Left ventricle myocardium inferior (tissue), 1 donor: ENCODE data around the gene DTNB. TPM values are rescaled to one million over a fixed set of nuclear protein-coding genes. Genes with fewer than 3 reads are reported as not detected.
"Not testable (repeated sequence)": the region's sequence is repeated elsewhere in the genome, so short reads cannot be mapped to it uniquely, and the experiment has no call there.

Experiments
- DNase-seq: peaks from one replicate; pipeline ENCODE4 v3.0.0-alpha.2; 2020
- H3K27ac ChIP-seq: fragments of 200-600 bp; replicated peaks from 2 replicates; pipeline ENCODE4 v1.8.0; 2021
- H3K27me3 ChIP-seq: fragments of 200-600 bp; 2 replicates; pipeline ENCODE4 v1.8.0; 2021; ENCODE audit warnings: low read depth
- H3K36me3 ChIP-seq: fragments of 200-600 bp; 2 replicates; pipeline ENCODE4 v1.8.0; 2021
- H3K4me1 ChIP-seq: fragments of 200-600 bp; 2 replicates; pipeline ENCODE4 v1.8.0; 2021
- H3K4me3 ChIP-seq: fragments of 200-600 bp; 2 replicates; pipeline ENCODE4 v1.8.0; 2021; ENCODE audit warnings: mild to moderate bottlenecking, moderate library complexity
- H3K9me3 ChIP-seq: fragments of 200-600 bp; replicated peaks from 2 replicates; pipeline ENCODE4 v1.8.0; 2021
- CTCF ChIP-seq: fragments of 200-600 bp; IDR thresholded peaks from 2 replicates; pipeline ENCODE4 v1.8.0; 2021; ENCODE audit warnings: antibody characterized with exemption, mild to moderate bottlenecking, borderline replicate concordance
- intact Hi-C: fragments of 100-400 bp; cut with micrococcal nuclease; formaldehyde crosslinking; loops from one replicate; pipeline ENCODE4 v1.11.0; 2022
- total RNA-seq: library from RNA; stranded (reverse); fragmentation: NEBNext Ultra II Directional; extraction: Animal tissue kit (Norgen Biotek cat#: 25700); gene quantifications from one replicate; pipeline ENCODE4 v1.2.1, GENCODE V29; 2021
- donor health status: DM: no; HTN: yes; CAD: no; lungs with severe emphysema.

The DTNB gene
- total RNA-seq, 1 donor from 2014 or later = 4.5 TPM

DNA sequence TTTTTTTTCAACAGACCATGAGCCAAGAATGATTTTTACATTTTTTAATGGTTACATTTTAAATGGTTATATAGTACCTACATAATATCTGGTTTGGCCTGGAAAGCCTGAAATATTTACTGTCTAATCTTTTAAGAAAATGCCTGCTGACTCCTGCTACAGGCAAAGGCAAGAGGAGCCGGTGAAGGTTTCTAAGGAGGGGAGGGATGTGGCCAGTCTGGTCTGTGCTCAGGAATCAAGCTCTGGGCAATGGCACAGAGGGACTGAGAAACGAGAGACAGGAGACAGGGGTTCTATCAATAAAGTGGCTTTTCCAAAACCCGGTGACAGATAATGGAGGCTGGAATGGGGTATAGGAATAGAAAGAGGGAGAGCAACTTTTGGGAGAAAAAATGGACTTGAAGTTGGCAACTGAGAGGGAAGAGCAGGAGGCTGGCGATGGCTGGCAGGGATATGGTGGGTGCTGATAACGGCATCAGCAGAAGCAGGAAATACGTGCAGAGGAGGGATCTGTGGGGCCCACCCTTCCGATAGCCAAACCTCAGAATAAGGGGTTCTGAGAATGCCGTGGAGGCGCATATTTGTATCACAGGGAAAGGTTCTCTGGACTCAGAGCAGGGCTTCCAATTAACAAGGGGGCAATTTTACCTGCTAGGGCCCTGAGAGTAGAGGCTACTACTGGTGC is 267.6 kb downstream of the DTNB start:
- no peaks in the 10 kb centered on the region for H3K27me3 ChIP-seq
- no peaks in the 10 kb centered on the region for H3K4me1 ChIP-seq
- H3K9me3 ChIP-seq = no peaks in the 10 kb centered on the region
- TF ChIP-seq CTCF = no peak
- no peak for DNase-seq
- H3K27ac ChIP-seq = no peak overlapping the region
- intact Hi-C loops = no loop called here
- no peak overlapping the region for H3K4me3 ChIP-seq
- H3K36me3 ChIP-seq = no peaks in the 10 kb centered on the region

GRCh38 chr2:25403120-25403760 is 270.1 kb downstream of the DTNB start:
- H3K4me1 ChIP-seq, intact Hi-C loops, H3K27ac ChIP-seq, H3K4me3 ChIP-seq, DNase-seq, H3K9me3 ChIP-seq, H3K36me3 ChIP-seq, H3K27me3 ChIP-seq: not testable (repeated sequence)

DNA sequence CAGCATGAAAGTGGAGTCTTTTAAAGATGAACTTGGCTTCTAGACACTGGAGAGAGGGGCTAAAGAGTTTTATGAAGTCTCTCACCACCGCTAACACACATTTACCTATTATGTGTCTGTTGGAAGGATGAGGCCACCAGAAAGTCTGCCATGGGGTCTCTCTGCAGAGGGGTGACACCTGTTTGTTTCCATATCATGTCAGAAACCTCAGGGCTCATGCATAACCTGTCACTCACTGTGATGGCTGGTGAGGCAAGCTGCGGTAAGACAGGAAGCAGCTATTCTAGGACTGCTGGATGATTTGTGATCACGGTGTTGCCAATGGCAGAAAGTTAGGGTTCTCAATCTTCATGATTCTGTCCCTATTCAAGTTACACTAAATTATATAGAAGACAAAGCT is 270.9 kb downstream of the DTNB start:
- Histone ChIP-seq H3K27ac (no peak overlapping the region), H3K4me1 (no peaks in the 10 kb centered on the region), H3K4me3 (no peak overlapping the region), H3K27me3 (no peaks in the 10 kb centered on the region), H3K9me3 (no peaks in the 10 kb centered on the region), H3K36me3 (no peaks in the 10 kb centered on the region)
- intact Hi-C loops = no loop called here
- TF ChIP-seq CTCF = no peak
- no peak for DNase-seq

DNA sequence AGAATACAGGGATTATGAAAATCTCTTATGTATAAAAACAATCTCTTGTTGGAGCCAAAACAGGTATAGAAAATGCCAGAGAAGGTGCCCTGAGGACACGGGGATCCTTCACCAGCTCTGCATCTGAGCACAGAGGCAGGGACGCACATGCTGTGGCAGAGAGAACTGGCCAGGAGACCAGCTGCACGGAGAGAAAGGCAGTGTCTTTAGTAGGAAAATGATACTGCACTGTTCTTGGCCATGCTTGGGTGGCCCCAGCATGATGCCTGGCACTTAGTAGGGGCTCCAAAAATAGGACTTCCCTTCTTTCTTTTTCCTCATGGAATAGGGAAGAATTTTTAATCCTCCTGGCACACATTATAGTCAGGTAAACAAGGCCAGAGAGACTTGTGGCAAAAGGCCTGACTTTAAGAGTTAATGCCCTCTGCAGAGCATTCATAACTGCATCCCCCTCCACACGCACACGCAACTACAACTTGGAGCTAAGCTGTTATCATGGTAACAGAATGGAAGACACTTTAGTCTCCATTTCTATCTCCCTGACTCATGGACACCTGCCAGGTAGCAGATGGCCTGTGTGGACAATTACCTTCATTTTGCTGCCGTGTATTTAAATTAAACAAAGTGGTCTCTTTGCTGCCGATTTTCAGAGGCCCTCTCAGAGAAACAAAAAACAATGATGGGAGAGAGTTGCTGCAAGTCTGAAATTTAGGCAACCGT is 271.9 kb downstream of the DTNB start:
- Histone ChIP-seq H3K4me1 (no peaks in the 10 kb centered on the region), H3K9me3 (no peaks in the 10 kb centered on the region), H3K36me3 (no peaks in the 10 kb centered on the region), H3K4me3 (no peak overlapping the region), H3K27me3 (no peaks in the 10 kb centered on the region), H3K27ac (no peak overlapping the region)
- no peak for DNase-seq
- no peak for TF ChIP-seq CTCF
- intact Hi-C loops = no loop called here

DNA sequence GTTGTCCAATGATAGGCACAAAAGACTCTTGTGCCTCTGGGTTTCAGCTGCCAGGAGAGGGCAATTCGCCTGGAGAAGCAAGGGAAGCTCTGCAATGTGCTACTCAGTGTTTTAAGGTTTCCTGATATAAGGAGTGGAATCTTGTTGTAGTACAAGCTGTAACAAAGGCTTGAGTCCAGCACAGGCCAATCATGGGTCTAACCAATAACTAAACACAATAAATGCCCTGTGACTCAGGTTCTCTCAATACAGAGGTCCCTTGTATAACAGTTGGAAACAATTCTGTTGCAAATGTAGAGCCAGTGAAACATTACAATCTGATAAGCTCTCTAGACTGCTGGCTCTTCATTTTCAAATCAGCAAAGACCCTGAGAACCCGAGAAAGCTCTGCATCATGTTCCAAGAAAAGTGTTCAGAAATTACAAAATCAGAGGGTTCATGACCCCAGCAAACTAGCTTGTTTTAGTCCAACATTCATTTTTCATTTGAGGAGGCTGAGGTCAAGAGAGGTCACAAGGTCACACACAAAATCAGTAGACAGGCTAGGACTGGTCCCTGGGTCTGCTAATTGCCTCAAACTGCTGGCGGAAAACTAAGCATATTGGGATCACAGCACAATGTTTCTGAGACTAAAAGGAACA is 272.7 kb downstream of the DTNB start:
- intact Hi-C loops = no loop called here
- Histone ChIP-seq H3K27me3 (no peaks in the 10 kb centered on the region), H3K36me3 (no peaks in the 10 kb centered on the region), H3K4me3 (no peak overlapping the region), H3K9me3 (no peaks in the 10 kb centered on the region), H3K27ac (no peak overlapping the region), H3K4me1 (no peaks in the 10 kb centered on the region)
- DNase-seq = no peak
- no peak for TF ChIP-seq CTCF
